ENCODE measurements around the gene ADCY5.

- TF ChIP-seq CTCF (IDR thresholded peaks at IDR 0.05; ENCODE audit: borderline replicate concordance, extremely low read depth, low read length, poor library complexity, severe bottlenecking) (no peak), EZH2 (IDR thresholded peaks at IDR 0.05; ENCODE audit: borderline replicate concordance, low read depth, low read length, severe bottlenecking) (no peak)
These were observed 15.3 kb upstream of the ADCY5 start for GRCh38 chr3:123464211-123464610.
